Sigmoid colon (tissue), 4 donors: ENCODE results near the gene CHSY3.

Experiments used
- EP300 ChIP-seq, 4 donors: sonication (generic); formaldehyde crosslinking; IDR thresholded peaks; one replicate each; pipeline ENCODE4 v1.6.1; 2017; ENCODE audit warnings: antibody characterized with exemption in 4 of 4
- POLR2AphosphoS5 ChIP-seq, 4 donors: sonication (generic); formaldehyde crosslinking; IDR thresholded peaks; one replicate each; pipeline ENCODE4 v1.6.1; 2017; ENCODE audit warnings: antibody characterized with exemption in 4 of 4
- TF ChIP-seq, protein P1 (sequence below), 4 experiments: fragments of 450-650 bp in 3 of 4; fragments of 200-600 bp in 1 of 4; IDR thresholded peaks; one replicate each; pipeline ENCODE4 v1.5.1; 2016 to 2019; ENCODE audit warnings: antibody characterized with exemption in 4 of 4, mild to moderate bottlenecking in 3 of 4, moderate library complexity in 2 of 4

DNA sequence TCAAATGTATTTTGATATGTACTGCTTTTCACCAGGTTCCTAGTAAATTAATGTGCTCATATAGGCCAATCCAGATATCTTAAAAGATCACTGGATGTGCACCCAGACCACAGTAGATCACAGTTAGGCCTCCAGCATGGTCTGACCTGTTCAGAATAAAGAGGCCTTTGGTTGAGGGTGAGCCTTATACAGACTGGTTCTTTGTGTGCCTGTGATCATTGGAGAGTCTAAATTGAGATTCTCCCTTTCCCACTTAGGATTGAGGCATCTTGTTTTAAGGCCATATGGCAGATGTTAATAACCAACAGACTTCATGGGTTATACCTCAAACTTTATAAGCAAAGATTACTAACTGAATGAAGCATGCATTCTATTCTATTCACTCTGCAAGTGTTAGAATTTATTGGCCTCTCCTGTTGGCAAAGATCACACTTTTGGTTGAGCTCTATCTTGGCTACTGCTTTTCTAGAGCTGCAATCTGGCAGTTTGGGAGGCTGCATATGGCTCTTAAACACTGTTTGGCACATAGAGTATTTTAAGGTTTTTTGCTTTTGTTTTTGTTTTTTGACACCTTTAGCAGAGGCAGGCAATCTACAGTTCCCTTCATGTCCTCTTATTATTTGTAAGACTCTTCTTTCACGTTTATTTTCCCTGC is 8.5 kb downstream of the CHSY3 start:
- no peak for TF ChIP-seq EP300 (IDR thresholded peaks at IDR 0.05)
- TF ChIP-seq, protein P1, sequence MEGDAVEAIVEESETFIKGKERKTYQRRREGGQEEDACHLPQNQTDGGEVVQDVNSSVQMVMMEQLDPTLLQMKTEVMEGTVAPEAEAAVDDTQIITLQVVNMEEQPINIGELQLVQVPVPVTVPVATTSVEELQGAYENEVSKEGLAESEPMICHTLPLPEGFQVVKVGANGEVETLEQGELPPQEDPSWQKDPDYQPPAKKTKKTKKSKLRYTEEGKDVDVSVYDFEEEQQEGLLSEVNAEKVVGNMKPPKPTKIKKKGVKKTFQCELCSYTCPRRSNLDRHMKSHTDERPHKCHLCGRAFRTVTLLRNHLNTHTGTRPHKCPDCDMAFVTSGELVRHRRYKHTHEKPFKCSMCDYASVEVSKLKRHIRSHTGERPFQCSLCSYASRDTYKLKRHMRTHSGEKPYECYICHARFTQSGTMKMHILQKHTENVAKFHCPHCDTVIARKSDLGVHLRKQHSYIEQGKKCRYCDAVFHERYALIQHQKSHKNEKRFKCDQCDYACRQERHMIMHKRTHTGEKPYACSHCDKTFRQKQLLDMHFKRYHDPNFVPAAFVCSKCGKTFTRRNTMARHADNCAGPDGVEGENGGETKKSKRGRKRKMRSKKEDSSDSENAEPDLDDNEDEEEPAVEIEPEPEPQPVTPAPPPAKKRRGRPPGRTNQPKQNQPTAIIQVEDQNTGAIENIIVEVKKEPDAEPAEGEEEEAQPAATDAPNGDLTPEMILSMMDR (IDR thresholded peaks at IDR 0.05): no peak
- TF ChIP-seq POLR2AphosphoS5 (IDR thresholded peaks at IDR 0.05): no peak
